Esophagus squamous epithelium (tissue), 4 donors: ENCODE data around the gene ZNFX1.
"Not testable (repeated sequence)": the region's sequence is repeated elsewhere in the genome, so short reads cannot be mapped to it uniquely, and the experiment has no call there.

Experiments used
- POLR2A ChIP-seq, 4 donors: fragments of 450-650 bp; IDR thresholded peaks; one replicate each; pipeline ENCODE4 v1.6.1; 2017; ENCODE audit warnings: antibody characterized with exemption in 4 of 4, mild to moderate bottlenecking in 4 of 4, moderate library complexity in 3 of 4
- TF ChIP-seq, protein P1 (sequence below), 6 experiments: fragments of 450-650 bp in 4 of 6; fragments of 200-600 bp in 2 of 6; sonication (generic) in 2 of 6; IDR thresholded peaks; one replicate each; pipeline ENCODE4 v1.5.1; 2016 to 2019; ENCODE audit warnings: antibody characterized with exemption in 6 of 6, mild to moderate bottlenecking in 4 of 6, moderate library complexity in 4 of 6

DNA sequence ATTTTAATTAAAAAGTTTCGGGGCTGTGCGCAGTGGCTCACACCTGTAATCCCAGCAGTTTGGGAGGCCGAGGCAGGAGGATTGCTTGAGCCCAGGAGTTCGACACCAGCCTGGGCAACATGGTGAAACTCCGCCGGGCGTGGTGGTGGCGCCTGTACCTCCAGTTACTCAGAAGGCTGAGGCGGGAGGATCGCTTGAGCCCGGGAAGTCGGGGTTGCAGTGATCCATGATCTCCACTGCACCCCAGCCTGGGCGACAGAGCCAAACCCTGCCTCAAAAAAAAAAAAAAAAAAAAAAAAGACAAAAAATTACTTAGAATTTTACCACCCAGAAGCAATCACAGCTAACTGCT is 59.1 kb downstream of the ZNFX1 start:
- TF ChIP-seq, protein P1, sequence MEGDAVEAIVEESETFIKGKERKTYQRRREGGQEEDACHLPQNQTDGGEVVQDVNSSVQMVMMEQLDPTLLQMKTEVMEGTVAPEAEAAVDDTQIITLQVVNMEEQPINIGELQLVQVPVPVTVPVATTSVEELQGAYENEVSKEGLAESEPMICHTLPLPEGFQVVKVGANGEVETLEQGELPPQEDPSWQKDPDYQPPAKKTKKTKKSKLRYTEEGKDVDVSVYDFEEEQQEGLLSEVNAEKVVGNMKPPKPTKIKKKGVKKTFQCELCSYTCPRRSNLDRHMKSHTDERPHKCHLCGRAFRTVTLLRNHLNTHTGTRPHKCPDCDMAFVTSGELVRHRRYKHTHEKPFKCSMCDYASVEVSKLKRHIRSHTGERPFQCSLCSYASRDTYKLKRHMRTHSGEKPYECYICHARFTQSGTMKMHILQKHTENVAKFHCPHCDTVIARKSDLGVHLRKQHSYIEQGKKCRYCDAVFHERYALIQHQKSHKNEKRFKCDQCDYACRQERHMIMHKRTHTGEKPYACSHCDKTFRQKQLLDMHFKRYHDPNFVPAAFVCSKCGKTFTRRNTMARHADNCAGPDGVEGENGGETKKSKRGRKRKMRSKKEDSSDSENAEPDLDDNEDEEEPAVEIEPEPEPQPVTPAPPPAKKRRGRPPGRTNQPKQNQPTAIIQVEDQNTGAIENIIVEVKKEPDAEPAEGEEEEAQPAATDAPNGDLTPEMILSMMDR (IDR thresholded peaks at IDR 0.05) = not testable (repeated sequence)
- TF ChIP-seq POLR2A (IDR thresholded peaks at IDR 0.05) = not testable (repeated sequence)
